Gastroesophageal sphincter (tissue), 3 donors: Measurements from ENCODE around the gene PEPD.

ENCODE experiments used
- EP300 ChIP-seq: sonication (generic); formaldehyde crosslinking; IDR thresholded peaks from one replicate; pipeline ENCODE4 v1.6.1; 2017; ENCODE audit warnings: antibody characterized with exemption, mild to moderate bottlenecking
- POLR2A ChIP-seq, 2 donors: fragments of 450-650 bp; IDR thresholded peaks; one replicate each; pipeline ENCODE4 v1.6.1; 2017; ENCODE audit warnings: antibody characterized with exemption in 2 of 2, mild to moderate bottlenecking in 2 of 2, moderate library complexity in 1 of 2
- POLR2AphosphoS5 ChIP-seq: sonication (generic); formaldehyde crosslinking; IDR thresholded peaks from one replicate; pipeline ENCODE4 v1.6.1; 2017; ENCODE audit warnings: antibody characterized with exemption
- TF ChIP-seq, protein P1 (sequence below), 4 experiments: fragments of 200-600 bp in 2 of 4; fragments of 450-650 bp in 2 of 4; sonication (generic) in 1 of 4; IDR thresholded peaks; one replicate each; pipeline ENCODE4 v1.5.1; 2017 to 2019; ENCODE audit warnings: antibody characterized with exemption in 4 of 4, mild to moderate bottlenecking in 2 of 4, moderate library complexity in 2 of 4

GRCh38 chr19:33503030-33503429, 18.6 kb downstream of the PEPD start:
- TF ChIP-seq, protein P1, sequence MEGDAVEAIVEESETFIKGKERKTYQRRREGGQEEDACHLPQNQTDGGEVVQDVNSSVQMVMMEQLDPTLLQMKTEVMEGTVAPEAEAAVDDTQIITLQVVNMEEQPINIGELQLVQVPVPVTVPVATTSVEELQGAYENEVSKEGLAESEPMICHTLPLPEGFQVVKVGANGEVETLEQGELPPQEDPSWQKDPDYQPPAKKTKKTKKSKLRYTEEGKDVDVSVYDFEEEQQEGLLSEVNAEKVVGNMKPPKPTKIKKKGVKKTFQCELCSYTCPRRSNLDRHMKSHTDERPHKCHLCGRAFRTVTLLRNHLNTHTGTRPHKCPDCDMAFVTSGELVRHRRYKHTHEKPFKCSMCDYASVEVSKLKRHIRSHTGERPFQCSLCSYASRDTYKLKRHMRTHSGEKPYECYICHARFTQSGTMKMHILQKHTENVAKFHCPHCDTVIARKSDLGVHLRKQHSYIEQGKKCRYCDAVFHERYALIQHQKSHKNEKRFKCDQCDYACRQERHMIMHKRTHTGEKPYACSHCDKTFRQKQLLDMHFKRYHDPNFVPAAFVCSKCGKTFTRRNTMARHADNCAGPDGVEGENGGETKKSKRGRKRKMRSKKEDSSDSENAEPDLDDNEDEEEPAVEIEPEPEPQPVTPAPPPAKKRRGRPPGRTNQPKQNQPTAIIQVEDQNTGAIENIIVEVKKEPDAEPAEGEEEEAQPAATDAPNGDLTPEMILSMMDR (IDR thresholded peaks at IDR 0.05), result no peak
- TF ChIP-seq EP300 (no peak), POLR2AphosphoS5 (no peak), POLR2A (IDR thresholded peaks at IDR 0.05) (no peak)
